NCI-H510A (cell line): ENCODE measurements around the gene PKHD1.
"Not testable (repeated sequence)": the region's sequence is repeated elsewhere in the genome, so short reads cannot be mapped to it uniquely, and the experiment has no call there.

ENCODE experiments used
- DNase-seq: peaks from one replicate; lab custom pipeline; 2025; lab: John Stamatoyannopoulos, UW

The PKHD1 gene

DNA sequence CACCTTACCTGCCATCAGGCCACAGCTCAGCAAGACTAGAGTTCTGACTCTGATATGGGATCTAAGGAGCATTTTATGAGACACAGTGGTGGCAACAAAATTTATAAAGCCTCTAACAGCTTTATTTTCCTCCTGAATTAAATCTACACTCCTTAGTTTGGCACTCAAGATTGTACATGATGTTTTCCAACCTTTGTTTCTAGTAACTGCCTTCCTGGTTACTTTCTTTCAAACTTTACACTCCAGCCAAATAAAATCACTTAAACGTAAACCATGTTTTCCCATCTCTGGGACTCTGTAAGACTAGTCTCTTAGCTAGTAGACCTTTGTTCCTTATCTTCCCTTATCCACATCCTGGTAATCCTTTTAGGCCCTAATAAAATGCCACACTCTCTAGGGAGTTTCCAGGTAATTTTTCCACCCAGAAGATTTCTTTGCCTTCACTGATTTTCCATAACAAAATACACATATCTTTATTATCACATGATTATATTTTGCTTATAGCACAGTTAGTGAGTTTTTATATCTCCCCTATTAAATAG is 92.1 kb downstream of the PKHD1 start:
- DNase-seq: no peak

GRCh38 chr6:51992876-51993275 is 94.5 kb downstream of the PKHD1 start:
- no peak for DNase-seq

DNA sequence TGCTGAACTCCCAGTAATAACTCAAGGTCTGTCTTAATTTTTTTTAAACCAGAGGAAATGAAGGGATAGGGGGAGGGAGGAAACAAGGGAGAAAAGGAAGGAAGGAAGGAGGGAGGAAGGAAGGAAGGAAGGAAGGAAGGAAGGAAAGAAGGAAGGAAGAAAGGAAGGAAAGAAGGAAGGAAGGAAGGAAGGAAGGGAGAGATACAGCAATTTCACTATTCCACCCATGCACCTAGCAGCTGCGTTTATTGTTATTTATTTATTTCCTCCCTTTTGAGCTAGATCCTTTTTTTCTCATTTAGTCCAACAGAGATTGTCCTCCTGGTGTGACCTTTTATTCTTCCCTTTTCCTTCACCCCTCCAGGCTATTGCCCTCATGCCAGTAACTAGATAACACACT is 97.6 kb downstream of the PKHD1 start:
- no peak for DNase-seq

DNA sequence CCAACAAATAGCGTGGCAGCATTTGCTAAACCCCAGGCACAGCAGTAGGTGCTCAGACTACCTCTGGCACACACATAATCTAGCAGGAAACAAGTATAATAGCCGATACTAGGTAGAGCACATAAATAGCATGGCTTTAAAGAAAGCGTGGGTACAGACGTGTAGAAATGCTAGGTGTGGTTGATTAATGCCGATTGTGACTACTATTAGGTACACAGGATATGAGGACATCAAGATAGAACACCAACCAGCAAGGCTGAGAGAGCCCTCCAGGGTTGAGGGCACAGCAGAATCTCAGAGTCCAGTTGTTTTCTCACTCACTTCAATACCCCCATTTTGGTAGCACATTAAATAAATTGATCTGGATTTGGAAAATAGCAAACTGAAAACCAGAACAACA is 100.5 kb downstream of the PKHD1 start:
- no peak for DNase-seq

- no peak for DNase-seq
These were observed 103.8 kb downstream of the PKHD1 start for GRCh38 chr6:51983564-51983963.

DNA sequence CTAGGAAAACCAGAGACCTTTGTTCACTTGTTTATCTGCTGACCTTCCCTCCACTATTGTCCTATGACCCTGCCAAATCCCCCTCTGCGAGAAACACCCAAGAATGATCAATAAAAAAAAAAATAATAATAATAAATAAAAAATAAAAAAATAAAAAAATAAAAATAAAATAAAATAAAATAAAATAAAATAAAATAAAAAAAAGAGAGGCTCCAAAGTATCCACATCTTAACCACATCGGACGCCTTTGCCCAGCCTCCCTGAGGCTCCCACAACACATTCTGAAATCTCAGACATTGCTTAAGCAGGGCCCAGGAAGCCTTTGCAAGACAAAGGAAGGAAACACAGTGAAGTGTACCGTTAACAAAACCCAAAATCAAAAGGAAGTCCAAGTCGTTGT is 104.7 kb downstream of the PKHD1 start:
- not testable (repeated sequence) for DNase-seq

GRCh38 chr6:51976374-51976773 is 111.0 kb downstream of the PKHD1 start:
- no peak for DNase-seq

DNA sequence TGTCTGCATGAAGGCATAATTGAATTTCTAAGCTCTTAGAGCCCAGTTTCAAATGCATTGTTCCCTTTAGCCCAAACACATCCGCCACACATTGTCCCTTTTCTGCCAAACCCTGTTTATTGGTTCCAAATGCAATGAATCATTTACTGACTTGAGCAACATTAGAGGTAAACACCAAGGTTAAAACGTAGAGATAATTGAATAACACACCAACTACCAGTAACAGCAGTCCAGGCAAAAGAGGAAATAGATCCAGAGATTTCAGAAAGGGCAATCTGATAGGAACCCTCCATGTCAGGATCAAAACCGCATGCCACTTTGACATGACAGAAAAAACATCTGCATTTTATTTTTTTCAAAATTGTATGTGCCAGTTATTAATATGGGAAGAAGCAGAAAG is 114.8 kb downstream of the PKHD1 start:
- no peak for DNase-seq

DNA sequence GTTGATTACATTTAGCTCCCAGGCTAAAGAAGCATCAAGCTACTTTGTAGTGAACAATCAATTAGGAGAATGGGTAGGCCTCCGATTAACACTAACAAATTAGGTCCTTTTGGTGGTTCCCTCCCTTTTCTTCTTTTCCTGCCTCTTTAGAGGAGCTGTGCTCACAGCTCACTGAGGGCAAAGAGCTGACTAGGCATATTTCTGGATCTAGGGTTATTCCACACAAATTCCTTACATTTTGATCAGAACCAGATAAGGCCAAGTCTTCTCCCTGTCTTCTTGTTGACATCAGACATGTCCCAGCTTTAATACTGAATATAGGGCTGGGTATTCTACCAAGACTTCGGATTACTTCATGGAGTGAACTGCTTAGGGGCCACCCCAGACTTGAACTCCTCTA is 119.1 kb downstream of the PKHD1 start:
- no peak for DNase-seq

DNA sequence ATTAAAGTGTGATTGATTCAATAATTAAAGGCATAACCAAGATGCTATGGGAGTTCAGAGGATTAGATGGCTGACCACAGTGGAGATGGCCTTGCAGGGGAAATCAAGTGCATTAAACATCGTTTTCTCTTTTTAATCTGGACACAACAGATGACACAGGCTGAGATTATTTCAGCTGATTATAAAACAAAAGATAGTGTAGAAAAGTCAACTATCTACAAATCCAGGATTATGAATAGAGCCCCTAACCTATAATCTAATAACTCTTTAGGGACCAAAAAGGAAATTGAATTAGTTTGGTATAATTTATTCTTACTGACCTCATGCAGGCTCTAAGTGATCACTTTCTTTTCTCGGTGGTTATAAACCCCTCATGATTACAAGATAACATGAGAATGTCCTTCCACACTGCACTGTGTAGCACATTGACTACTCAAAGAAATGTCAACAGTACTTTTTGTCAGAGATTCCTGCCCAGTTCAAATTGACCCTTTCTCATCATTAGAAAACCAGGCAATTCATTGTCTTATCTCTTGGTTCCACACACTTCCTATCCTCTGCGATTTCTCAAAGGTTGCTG is 122.1 kb downstream of the PKHD1 start:
- DNase-seq: no peak

DNA sequence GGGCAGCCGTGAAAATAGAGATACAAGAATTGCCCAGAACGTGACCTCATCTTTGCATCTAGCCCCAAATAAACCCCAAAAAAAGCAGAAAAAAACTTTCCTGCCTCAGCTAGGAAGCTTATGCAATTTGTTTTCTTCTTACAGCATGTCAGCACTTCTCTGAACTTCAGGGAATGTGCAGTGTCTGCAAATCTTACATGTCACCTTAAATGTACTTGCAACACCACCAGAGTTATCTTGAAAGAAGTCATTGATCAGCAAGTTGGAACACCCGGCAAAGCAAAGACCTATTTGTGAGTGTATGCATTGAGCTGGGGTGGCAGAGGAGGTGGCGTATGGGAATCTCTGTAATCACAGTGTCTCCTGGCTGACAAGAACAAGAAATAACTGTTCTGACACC is 123.4 kb downstream of the PKHD1 start:
- DNase-seq: no peak

GRCh38 chr6:51962354-51962753 is 125.1 kb downstream of the PKHD1 start:
- no peak for DNase-seq

GRCh38 chr6:51960419-51960818 is 127.0 kb downstream of the PKHD1 start:
- DNase-seq: no peak

DNA sequence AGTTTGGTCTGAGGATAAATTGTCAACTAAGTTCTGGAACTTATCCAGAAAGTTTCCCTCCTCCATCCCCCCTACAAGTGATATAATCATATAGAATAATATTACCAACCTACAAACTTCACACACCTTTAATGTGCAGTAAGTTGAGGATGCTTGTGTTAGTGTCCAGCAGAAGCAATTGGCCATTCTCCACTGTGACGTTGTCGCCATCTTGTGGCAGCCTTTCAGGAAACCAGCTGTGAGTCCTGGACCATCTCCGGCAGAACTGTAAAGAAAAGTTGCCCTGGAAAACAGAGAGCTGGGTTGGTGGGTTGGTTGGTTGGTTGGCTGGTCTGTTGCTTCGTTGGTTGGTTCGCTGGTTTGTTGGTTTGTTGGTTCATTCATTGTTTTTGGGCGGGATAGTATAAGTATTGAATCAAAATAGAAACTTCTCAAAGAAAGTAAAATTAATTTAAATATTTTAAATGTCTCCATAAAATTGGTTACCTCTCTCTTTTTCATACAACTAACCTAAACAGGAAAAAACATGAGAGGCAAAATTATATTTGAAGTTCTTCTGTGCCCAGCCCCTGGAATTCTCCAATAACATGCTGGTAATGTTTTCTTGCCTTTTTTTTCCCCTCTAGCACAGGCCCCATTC is 127.5 kb downstream of the PKHD1 start:
- peak; percentile 45 for DNase-seq

DNA sequence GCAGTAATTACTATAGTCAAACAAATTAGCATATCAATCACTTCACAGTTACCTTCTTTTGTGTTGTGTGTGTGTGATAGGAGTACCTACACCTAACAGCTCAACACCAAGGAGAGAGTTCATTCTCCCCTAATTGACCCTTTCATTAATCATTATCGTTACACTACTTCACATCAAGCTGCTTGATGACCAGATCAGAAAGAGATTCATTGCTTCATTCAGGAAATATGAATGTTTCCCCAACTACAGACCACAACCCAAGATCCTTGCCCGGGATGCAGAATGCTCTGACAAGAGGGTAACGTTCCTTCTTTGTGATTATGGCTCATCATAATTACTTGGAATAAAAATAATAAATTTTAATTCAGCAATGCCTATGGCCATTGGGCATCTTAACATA is 132.7 kb downstream of the PKHD1 start:
- no peak for DNase-seq

- DNase-seq: no peak
These were observed 134.2 kb downstream of the PKHD1 start for GRCh38 chr6:51953246-51953645.

DNA sequence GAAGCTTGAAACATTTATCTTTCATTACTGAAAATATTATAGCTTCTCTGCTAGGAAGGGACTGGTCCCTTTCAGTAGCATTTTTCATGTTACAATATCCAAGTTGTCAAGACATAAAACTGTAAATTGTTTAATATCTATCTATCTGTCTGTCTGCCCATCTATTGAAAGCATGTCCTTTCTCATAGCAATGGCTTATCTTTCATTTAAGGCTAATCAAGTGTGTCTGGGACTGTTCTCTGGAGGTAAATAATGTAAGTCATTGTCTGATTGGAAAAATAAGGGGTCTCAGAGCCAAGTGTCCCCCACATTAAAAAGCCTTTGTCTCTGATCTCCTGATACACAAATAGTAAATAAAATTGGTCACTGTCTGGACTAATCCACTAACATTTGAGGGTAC is 135.5 kb downstream of the PKHD1 start:
- no peak for DNase-seq

- DNase-seq: no peak
These were observed 137.9 kb downstream of the PKHD1 start for GRCh38 chr6:51949526-51949925.

DNA sequence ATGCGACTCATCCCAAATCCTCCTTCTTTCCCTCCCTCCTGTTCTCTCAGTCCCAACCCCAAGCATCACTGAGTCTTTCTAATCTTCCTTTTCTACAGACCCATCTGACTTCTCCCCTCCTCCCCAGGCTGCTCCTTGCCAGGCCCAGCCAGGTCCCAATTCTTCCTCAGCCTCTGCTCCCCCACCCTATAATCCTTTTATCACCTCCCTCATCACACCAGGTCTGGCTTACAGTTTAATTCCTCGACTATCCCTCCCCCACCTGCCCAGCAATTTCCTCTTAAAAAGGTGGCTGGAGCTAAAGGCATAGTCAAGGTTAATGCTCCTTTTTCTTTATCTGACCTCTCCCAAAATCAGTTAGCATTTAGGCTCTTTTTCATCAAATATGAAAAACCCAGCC is 147.7 kb downstream of the PKHD1 start:
- DNase-seq: not testable (repeated sequence)

- no peak for DNase-seq
These were observed 150.7 kb downstream of the PKHD1 start for GRCh38 chr6:51936531-51937290.

GRCh38 chr6:51934098-51934497 is 153.3 kb downstream of the PKHD1 start:
- no peak for DNase-seq

GRCh38 chr6:51932956-51933355 is 154.5 kb downstream of the PKHD1 start:
- DNase-seq: no peak

DNA sequence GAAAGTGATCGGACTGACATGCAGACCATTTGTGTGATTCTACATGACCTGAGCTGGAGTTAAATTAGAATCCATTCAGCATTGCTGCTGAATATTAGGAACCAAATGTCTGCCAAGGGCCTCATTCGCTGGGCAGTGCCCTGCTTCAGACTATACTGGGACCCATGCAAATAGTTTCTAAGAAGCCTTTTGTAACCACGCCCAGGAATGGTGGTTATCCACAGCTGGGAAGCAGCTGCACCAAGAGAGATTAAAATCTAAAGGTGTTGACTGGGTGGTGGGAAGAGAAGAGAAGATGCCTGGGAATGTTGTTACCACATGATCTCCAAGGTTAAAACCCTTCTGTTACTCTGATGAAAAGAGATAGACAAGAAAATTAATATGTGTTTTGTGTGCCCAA is 156.8 kb downstream of the PKHD1 start:
- DNase-seq: no peak
